ENCODE data around the gene ZBTB2.
"Not testable (repeated sequence)": the region's sequence is repeated elsewhere in the genome, so short reads cannot be mapped to it uniquely, and the experiment has no call there.

ZBTB2 gene

DNA sequence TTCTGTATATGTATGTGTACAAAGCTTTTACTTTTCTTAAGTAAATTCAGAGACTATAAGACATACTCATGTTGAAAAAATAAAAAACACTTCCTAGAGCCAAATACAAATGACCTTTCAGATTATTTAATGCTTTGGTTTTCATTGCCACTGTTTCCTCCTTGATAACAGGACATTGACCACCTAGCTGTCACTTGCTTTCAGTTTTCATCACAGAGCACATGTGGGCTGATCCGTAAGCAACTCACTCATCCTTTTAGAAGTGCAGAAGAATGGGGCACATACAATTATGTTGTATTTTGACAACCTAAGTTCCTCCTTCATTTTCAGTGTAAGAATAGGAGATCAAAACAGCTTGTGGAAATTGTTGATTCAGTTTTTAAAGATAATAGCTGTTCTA is 6.2 kb downstream of the ZBTB2 start:
- 0 out of 2 replicates have a peak, but pooled peaks cover 2% of the 10 kb centered on the region for H3K4me1 ChIP-seq (ENCODE audit: control insufficient read depth, insufficient read depth, low read length)
- H3K4me3 ChIP-seq (ENCODE audit: low read depth, low read length) = no peak overlapping the region
- POLR2A ChIA-PET = no interaction called here
- CTCF ChIA-PET = interaction anchor here (0.9 kb wide), 1 partner anchor 20 kb away, joined by 3 read pairs; no protein-coding TSS in a partner anchor
- no peak overlapping the region for H3K27ac ChIP-seq (ENCODE audit: extremely low read depth, low read depth, low read length)
- H3K9me3 ChIP-seq (ENCODE audit: control insufficient read depth, insufficient read depth, low read depth, low read length) = no peaks in the 10 kb centered on the region
- H3K36me3 ChIP-seq (ENCODE audit: control insufficient read depth in 2 of 2, insufficient read depth in 1 of 2, low read length in 2 of 2) = peaks cover 0 to 8% of the 10 kb centered on the region in 2 experiments; a peak in 2 of 3 replicates
- TF ChIP-seq ZNF239 (tag by site-specific recombination; IDR thresholded peaks at IDR 0.05) (no peak), ZNF221 (tag by site-specific recombination; IDR thresholded peaks at IDR 0.05; ENCODE audit: borderline replicate concordance) (no peak), IKZF3 (tag by site-specific recombination; IDR thresholded peaks at IDR 0.05) (no peak)

DNA sequence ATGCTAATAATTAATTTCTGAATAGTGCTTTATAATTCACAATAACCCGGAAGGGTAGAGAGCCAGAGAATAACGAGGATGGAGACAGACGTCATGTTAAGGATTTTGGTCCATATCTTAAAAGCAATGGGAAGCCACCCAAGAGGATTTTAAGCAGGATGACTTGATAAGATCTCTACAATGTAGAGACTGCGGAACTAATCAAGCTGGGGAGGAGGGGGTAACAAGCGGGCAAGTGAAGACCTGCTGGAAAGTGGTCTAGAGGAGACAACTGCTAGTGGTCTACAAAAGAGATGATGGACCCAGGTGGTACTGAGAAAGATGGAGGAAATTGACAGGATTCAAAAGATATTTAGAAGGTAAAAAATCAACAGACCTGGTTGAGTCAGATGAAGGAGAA is 7.2 kb downstream of the ZBTB2 start:
- no peaks in the 10 kb centered on the region for H3K9me3 ChIP-seq (ENCODE audit: control insufficient read depth, insufficient read depth, low read depth, low read length)
- H3K4me3 ChIP-seq (ENCODE audit: low read depth, low read length) = no peak overlapping the region
- no peak for TF ChIP-seq ZNF621 (tag by site-specific recombination; IDR thresholded peaks at IDR 0.05)
- peaks cover 0 to 8% of the 10 kb centered on the region in 2 experiments; a peak in 2 of 3 replicates for H3K36me3 ChIP-seq (ENCODE audit: control insufficient read depth in 2 of 2, insufficient read depth in 1 of 2, low read length in 2 of 2)
- ChIA-PET POLR2A (no interaction called here), CTCF (no interaction called here)
- H3K4me1 ChIP-seq (ENCODE audit: control insufficient read depth, insufficient read depth, low read length) = 0 out of 2 replicates have a peak, but pooled peaks cover 2% of the 10 kb centered on the region
- H3K27ac ChIP-seq (ENCODE audit: extremely low read depth, low read depth, low read length) = no peak overlapping the region

DNA sequence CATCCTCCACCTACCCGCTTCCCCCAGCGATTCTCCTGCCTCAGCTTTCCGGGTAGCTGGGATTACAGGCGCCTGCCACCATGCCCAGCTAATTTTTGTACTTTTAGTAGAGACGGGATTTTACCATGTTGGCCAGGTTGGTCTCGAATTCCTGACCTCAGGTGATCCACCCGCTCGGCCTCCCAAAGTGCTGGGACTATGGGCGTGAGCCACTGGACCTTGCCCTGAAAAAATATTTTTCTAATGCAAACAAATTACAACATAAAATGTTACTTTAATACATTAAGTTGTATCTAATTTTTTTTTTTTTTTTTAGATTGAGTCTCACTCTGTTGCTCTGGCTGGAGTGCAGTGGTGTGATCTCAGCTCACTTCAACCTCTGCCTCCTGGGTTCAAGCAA is 8.7 kb downstream of the ZBTB2 start:
- CTCF ChIA-PET = interaction anchor here (0.6 to 0.7 kb wide), 4 partner anchors 46 to 909 kb away, joined by 3 to 5 read pairs (median 4); no protein-coding TSS in a partner anchor
- POLR2A ChIA-PET = interaction anchor here (0.7 to 1.0 kb wide), 3 partner anchors 9 to 393 kb away, joined by 3 to 6 read pairs (median 4); partner anchors contain the start of gene RMND1

DNA sequence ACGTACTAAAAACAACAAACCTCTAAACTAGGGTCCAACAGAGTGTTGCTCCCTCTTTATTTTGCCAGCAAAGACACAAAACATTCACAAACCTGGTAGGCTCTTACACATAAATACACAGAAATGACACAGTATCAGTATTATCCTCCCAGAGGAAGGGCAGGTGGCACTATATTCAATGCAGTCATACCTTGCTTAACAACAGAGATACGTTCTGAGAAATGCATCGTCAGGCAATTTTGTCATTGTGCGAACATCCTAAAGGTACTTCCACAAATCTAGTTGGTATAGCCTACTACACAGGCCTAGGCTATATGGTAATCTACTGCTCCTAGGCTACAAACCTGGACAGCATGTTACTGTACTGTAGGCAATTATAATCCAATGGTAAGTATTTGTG is 9.6 kb downstream of the ZBTB2 start:
- H3K4me3 ChIP-seq (ENCODE audit: low read depth, low read length) = no peak overlapping the region
- H3K4me1 ChIP-seq (ENCODE audit: control insufficient read depth, insufficient read depth, low read length) = no peaks in the 10 kb centered on the region
- ChIA-PET POLR2A (no interaction called here), CTCF (no interaction called here)
- H3K36me3 ChIP-seq (ENCODE audit: control insufficient read depth in 2 of 2, insufficient read depth in 1 of 2, low read length in 2 of 2) = no peaks in the 10 kb centered on the region; a peak in 1 of 3 replicates
- no peak overlapping the region for H3K27ac ChIP-seq (ENCODE audit: extremely low read depth, low read depth, low read length)
- TF ChIP-seq ZFP41 (tag by site-specific recombination; IDR thresholded peaks at IDR 0.05; ENCODE audit: borderline replicate concordance) (no peak), ZNF184 (tag by site-specific recombination; IDR thresholded peaks at IDR 0.05) (no peak), ZNF114 (tag by site-specific recombination; IDR thresholded peaks at IDR 0.05) (no peak), ZNF596 (tag by site-specific recombination; IDR thresholded peaks at IDR 0.05) (no peak), ZNF23 (tag by site-specific recombination; IDR thresholded peaks at IDR 0.05; ENCODE audit: borderline replicate concordance) (no peak), SP2 (tag by site-specific recombination; IDR thresholded peaks at IDR 0.05) (no peak), ZNF350 (tag by site-specific recombination; IDR thresholded peaks at IDR 0.05) (no peak), ZSCAN30 (tag by site-specific recombination; IDR thresholded peaks at IDR 0.05) (no peak), ZNF610 (tag by site-specific recombination; IDR thresholded peaks at IDR 0.05; ENCODE audit: borderline replicate concordance) (no peak), ZNF248 (tag by site-specific recombination; IDR thresholded peaks at IDR 0.05) (no peak), ZNF660 (tag by site-specific recombination; IDR thresholded peaks at IDR 0.05) (no peak), TRIM28 (IDR thresholded peaks at IDR 0.05; ENCODE audit: borderline replicate concordance, low read length) (no peak), GFI1B (tag by site-specific recombination; IDR thresholded peaks at IDR 0.05) (no peak), ZNF777 (tag by site-specific recombination; IDR thresholded peaks at IDR 0.05; ENCODE audit: borderline replicate concordance) (no peak), ZBTB48 (tag by site-specific recombination; IDR thresholded peaks at IDR 0.05) (no peak), ZNF16 (tag by site-specific recombination; IDR thresholded peaks at IDR 0.05; ENCODE audit: low read depth) (no peak), RBAK (tag by site-specific recombination; IDR thresholded peaks at IDR 0.05) (no peak)
- TF ChIP-seq, protein P1, sequence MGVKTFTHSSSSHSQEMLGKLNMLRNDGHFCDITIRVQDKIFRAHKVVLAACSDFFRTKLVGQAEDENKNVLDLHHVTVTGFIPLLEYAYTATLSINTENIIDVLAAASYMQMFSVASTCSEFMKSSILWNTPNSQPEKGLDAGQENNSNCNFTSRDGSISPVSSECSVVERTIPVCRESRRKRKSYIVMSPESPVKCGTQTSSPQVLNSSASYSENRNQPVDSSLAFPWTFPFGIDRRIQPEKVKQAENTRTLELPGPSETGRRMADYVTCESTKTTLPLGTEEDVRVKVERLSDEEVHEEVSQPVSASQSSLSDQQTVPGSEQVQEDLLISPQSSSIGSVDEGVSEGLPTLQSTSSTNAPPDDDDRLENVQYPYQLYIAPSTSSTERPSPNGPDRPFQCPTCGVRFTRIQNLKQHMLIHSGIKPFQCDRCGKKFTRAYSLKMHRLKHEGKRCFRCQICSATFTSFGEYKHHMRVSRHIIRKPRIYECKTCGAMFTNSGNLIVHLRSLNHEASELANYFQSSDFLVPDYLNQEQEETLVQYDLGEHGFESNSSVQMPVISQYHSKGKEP (tag by site-specific recombination; IDR thresholded peaks at IDR 0.05) = no peak
- TF ChIP-seq, protein P2, sequence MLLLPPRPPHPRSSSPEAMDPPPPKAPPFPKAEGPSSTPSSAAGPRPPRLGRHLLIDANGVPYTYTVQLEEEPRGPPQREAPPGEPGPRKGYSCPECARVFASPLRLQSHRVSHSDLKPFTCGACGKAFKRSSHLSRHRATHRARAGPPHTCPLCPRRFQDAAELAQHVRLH (tag by site-specific recombination; IDR thresholded peaks at IDR 0.05) = no peak
- TF ChIP-seq, protein P3, sequence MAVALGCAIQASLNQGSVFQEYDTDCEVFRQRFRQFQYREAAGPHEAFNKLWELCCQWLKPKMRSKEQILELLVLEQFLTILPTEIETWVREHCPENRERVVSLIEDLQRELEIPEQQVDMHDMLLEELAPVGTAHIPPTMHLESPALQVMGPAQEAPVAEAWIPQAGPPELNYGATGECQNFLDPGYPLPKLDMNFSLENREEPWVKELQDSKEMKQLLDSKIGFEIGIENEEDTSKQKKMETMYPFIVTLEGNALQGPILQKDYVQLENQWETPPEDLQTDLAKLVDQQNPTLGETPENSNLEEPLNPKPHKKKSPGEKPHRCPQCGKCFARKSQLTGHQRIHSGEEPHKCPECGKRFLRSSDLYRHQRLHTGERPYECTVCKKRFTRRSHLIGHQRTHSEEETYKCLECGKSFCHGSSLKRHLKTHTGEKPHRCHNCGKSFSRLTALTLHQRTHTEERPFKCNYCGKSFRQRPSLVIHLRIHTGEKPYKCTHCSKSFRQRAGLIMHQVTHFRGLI (tag by site-specific recombination; IDR thresholded peaks at IDR 0.05) = no peak
- no peaks in the 10 kb centered on the region for H3K9me3 ChIP-seq (ENCODE audit: control insufficient read depth, insufficient read depth, low read depth, low read length)

More for the DNA sequence above, 8.7 kb downstream of the ZBTB2 start:
- H3K4me1 ChIP-seq (ENCODE audit: control insufficient read depth, insufficient read depth, low read length); H3K9me3 ChIP-seq (ENCODE audit: control insufficient read depth, insufficient read depth, low read depth, low read length); H3K4me3 ChIP-seq (ENCODE audit: low read depth, low read length); H3K36me3 ChIP-seq (ENCODE audit: control insufficient read depth in 2 of 2, insufficient read depth in 1 of 2, low read length in 2 of 2); H3K27ac ChIP-seq (ENCODE audit: extremely low read depth, low read depth, low read length): not testable (repeated sequence)

Measured in HEK293 (cell line).